GM23338 (cell line): ENCODE data around the gene KHSRP. TPM values are rescaled to one million over a fixed set of nuclear protein-coding genes. Genes with fewer than 3 reads are reported as not detected.

Experiments
- CREB1 ChIP-seq: fragments of 250-450 bp; sonication (Bioruptor Pico); IDR thresholded peaks from 2 replicates; pipeline ENCODE4 v1.5.0; 2020; ENCODE audit warnings: low read depth, mild to moderate bottlenecking, moderate library complexity
- CTCF ChIP-seq, 2 experiments: fragments of 200-600 bp in 1 of 2; sonication (generic) in 1 of 2; conservative IDR thresholded peaks; 2 replicates each; pipeline versions ENCODE4 v1.5.1 to v1.6.1; 2016 to 2017; ENCODE audit warnings: antibody characterized with exemption in 2 of 2, low read depth in 2 of 2, mild to moderate bottlenecking in 2 of 2, moderate library complexity in 1 of 2
- EZH2phosphoT487 ChIP-seq: fragments of 200-600 bp; sonication (generic); IDR thresholded peaks from one replicate; pipeline ENCODE4 v1.8.1; 2018; ENCODE audit warnings: antibody characterized with exemption; ENCODE audit not compliant: unreplicated experiment
- JUNB ChIP-seq: IDR thresholded peaks from one replicate; pipeline ENCODE4 v1.6.1; 2016; ENCODE audit warnings: antibody characterized with exemption; ENCODE audit not compliant: unreplicated experiment
- NANOG ChIP-seq: IDR thresholded peaks from 2 replicates; pipeline ENCODE4 v1.6.1; 2016; ENCODE audit warnings: antibody characterized with exemption, borderline replicate concordance
- POLR2AphosphoS5 ChIP-seq: IDR thresholded peaks from 2 replicates; pipeline ENCODE4 v1.6.1; 2016; ENCODE audit warnings: antibody characterized with exemption, low read depth
- STAT1 ChIP-seq: IDR thresholded peaks from one replicate; pipeline ENCODE4 v1.6.1; 2016; ENCODE audit warnings: antibody characterized with exemption; ENCODE audit not compliant: unreplicated experiment
- ZNF331 ChIP-seq: fragments of 250-450 bp; sonication (Bioruptor Pico); IDR thresholded peaks from 2 replicates; pipeline ENCODE4 v1.5.0; 2020; ENCODE audit warnings: low read depth, mild to moderate bottlenecking, moderate library complexity
- ZNF462 ChIP-seq: fragments of 250-450 bp; sonication (Bioruptor Pico); IDR thresholded peaks from 2 replicates; pipeline ENCODE4 v1.5.0; 2020; ENCODE audit warnings: mild to moderate bottlenecking, moderate library complexity
- polyA plus RNA-seq: library from polyadenylated mRNA; unstranded; fragments of >200 nt; fragmentation: Nextera tagmentation; extraction: Ambion mirVana; gene quantifications from 2 replicates; pipeline ENCODE4 v1.2.1, GENCODE V29; 2016
- total RNA-seq: library from RNA; depleted of rRNA; stranded (reverse); fragments of >200 nt; shearing (Covaris generic); gene quantifications from 2 replicates; pipeline ENCODE4 v1.2.3, GENCODE V29; 2014

The KHSRP gene
- total and polyA plus RNA-seq, 2 experiments from 2014 or later = 129 to 359 TPM

- no peak for TF ChIP-seq CTCF (conservative IDR thresholded peaks at IDR 0.05; ENCODE audit: low read depth in 2 of 2)
- no peak for TF ChIP-seq STAT1
- TF ChIP-seq ZNF331 (CRISPR knock-in tag) = no peak
- TF ChIP-seq EZH2phosphoT487 = no peak
- no peak for TF ChIP-seq NANOG
- no peak for TF ChIP-seq JUNB
- no peak for TF ChIP-seq CREB1
- TF ChIP-seq POLR2AphosphoS5 = no peak
- TF ChIP-seq ZNF462 = no peak
These were observed 42.1 kb upstream of the KHSRP start (continued) for GRCh38 chr19:6466526-6467248.
